HG03135 (cell line): ENCODE data around the gene RNF181.
"Not testable (repeated sequence)": the region's sequence is repeated elsewhere in the genome, so short reads cannot be mapped to it uniquely, and the experiment has no call there.

ENCODE experiments used
- ATAC-seq: cut with Tn5 transposase; IDR thresholded peaks from one replicate; pipeline ENCODE4 v1.9.1; 2021; ENCODE audit warnings: mild to moderate bottlenecking, moderate library complexity; ENCODE audit not compliant: unreplicated experiment

RNF181 gene

DNA sequence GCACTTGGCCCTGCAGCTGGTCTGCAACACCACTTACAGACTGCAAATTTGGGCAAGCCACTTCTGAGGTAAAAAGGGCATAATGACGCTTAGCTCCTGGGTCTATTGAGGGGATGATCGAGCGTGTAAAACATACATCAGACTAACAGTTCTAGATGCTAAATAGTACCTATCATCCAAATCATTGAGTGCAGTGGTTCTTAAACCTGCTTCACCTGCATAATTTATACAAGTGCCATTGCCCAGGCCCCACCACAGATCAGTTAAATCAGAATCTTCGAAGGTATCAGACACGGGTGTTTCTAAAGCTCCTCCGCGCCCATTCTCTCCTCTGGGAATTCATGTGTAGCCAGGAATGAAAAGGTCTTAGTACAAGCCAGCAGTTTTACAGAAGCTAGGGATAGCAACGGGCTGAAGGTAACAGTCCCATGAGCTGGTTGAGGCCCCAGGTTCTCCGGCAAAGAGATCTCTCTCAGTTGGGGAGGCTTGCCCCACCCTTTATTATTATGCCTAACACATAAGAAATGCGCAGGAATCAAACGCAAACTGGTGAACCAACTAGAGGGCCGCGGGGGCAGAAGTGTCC is 737 bp upstream of the RNF181 start:
- peak; percentile 1 for ATAC-seq

DNA sequence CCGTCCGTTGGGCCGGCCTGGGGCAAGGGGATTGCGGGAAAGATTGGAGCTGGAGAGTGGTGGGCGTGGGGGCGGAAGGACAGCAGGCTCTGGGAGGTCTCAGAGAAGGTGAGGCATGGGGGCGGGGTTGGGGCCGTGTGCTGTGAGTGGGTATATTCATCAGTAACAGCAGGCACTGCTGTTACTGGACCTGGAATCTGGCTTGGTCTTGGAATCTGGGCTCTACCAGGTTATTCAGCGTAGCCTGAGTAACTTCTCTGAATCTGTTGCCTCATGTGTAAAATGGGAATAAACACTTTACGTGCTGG is 435 bp downstream of the RNF181 start:
- no peak for ATAC-seq

- ATAC-seq = no peak
Measured at GRCh38 chr2:85596486-85597143, 1.1 kb downstream of the RNF181 start.

DNA sequence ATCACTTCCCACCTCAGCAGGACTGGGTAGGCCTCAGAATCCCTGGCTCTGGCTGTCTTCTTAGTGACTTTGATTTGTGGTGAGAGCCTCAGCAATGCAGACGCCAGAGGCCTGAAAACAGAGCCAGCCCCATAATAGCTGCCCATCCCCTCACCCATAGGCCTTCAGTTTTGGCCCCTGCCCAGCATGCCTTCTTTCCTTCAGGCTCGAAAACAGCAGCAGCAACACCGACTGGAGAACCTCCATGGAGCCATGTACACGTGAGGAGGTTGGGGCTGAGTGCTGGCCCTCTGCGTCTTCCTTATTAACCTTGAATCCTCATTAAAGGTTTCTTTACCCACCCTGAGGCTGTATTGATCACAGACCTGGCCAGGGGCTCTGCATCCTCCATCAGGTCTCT is 1.7 kb downstream of the RNF181 start:
- no peak for ATAC-seq

GRCh38 chr2:85598594-85599340 is 3.2 kb downstream of the RNF181 start:
- no peak for ATAC-seq

- ATAC-seq = no peak
Measured at GRCh38 chr2:85599468-85600234, 4.1 kb downstream of the RNF181 start.

GRCh38 chr2:85600235-85600575 is 4.7 kb downstream of the RNF181 start:
- ATAC-seq = no peak

GRCh38 chr2:85600951-85601770 is 5.6 kb downstream of the RNF181 start:
- ATAC-seq = no peak

GRCh38 chr2:85601771-85602475 is 6.4 kb downstream of the RNF181 start:
- ATAC-seq = peak; percentile 39

DNA sequence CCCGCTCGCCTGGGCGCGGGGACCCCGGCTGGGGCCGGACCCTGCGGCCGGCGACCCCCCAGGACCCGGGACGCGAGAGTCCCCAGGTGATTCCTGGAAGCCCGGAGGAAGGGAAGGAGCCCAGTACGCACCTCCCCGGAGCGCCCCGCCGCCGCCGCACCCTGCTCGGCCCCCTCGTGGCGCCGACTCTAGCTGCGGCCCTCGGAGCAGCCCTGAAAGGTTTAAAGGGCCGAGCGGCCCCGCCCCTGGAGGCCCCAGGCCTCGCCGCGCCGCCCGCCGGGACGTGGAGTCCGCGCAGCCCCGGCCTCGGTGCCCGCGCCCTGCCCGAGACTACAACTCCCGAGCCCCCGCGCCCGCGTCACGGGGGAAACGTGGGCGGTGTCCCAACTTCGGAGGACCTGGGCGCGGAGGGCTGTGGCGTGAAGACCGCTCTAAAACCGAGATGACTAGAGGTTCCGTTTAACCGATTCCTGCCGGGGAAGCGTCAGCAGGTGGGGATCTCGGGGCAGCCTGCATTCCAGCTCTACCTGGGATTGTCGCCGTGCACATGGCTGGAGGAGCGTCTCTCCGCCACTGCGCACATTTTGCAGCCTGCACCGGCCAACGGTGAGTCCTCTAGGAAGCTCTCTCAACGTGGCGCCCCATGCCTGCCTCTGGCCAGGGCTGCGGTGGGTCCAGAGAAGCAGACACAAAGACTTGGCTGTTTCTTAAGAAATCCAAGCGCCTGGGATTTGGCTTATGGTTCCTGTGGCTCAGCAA is 7.1 kb downstream of the RNF181 start, which contains the start of gene TMEM150A:
Gene TMEM150A (minus strand): TSS at position 223 of the 759 bp plus-strand sequence. CDS start 750 bp downstream, outside the sequence.
- ATAC-seq = peak; percentile 95

GRCh38 chr2:85604133-85604444 is 8.5 kb downstream of the RNF181 start:
- not testable (repeated sequence) for ATAC-seq

DNA sequence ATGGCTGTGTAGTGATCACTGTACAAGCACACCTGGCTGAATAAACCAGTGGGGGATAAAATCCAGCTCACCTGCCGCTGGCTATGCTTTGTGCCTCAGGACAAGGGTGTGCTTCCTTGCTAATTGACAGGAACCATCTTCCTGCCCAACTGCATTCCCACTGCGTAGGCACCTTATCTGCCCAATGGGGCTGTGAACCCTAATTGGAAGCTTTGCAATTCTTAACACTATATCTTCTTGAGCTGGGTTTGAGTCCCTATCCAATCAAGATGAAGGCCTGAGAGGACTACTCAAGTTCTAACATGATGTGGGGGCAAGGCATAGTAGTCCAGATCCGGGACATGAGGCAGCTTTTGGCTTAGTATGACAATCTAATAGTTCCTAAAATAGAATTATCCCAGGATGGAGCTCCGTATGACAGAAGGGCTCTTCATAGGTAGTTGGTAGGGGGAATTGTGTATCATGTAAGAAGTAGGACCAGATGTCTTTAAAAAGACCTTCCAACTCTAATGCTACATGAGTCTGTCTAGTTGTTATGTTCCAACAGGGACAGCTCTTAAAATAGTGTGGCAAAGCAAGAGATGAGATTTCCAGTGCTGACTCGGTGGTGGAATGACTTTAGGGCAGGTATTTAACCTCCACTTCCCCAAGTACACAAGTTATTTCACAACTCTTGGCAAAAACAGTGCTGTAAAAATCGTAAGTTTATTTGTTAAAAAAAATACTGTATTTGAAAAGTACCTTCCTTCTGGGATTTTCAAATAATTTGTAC is 9.2 kb downstream of the RNF181 start:
- ATAC-seq = no peak

DNA sequence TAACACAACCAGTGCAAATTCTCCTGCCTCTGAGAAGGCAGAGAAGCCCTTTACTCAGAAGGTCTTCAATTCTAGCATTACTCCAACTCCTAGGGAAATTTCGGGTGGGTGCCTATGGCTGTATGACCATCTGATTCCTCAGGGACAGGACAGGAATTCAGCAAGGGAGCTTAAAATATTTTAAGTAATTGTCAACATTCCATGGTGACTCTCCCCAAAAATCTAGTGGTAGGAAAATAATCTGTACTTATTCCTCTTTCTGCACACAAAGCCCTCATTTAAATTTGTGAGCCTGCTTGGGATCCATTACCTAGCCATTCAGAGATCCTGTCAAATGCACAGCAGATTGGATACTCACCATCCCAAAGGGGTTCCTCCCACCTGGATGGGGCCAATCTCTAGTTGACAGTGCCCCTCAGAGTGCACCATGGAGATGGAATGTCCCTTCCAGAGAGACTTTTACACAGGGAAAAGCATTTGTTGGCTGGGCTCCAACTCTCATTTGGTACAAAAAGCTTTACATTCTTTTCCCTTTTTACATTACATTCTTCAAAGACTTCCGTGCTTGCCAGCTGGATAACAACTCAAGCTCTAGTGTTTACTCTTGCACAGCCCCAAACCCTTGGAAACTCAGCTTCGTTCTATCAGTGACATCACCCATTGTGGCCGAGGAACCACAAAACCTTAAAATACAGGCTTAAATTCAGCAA is 10.0 kb downstream of the RNF181 start:
- ATAC-seq = no peak

GRCh38 chr2:85606116-85606455 is 10.5 kb downstream of the RNF181 start:
- no peak for ATAC-seq

DNA sequence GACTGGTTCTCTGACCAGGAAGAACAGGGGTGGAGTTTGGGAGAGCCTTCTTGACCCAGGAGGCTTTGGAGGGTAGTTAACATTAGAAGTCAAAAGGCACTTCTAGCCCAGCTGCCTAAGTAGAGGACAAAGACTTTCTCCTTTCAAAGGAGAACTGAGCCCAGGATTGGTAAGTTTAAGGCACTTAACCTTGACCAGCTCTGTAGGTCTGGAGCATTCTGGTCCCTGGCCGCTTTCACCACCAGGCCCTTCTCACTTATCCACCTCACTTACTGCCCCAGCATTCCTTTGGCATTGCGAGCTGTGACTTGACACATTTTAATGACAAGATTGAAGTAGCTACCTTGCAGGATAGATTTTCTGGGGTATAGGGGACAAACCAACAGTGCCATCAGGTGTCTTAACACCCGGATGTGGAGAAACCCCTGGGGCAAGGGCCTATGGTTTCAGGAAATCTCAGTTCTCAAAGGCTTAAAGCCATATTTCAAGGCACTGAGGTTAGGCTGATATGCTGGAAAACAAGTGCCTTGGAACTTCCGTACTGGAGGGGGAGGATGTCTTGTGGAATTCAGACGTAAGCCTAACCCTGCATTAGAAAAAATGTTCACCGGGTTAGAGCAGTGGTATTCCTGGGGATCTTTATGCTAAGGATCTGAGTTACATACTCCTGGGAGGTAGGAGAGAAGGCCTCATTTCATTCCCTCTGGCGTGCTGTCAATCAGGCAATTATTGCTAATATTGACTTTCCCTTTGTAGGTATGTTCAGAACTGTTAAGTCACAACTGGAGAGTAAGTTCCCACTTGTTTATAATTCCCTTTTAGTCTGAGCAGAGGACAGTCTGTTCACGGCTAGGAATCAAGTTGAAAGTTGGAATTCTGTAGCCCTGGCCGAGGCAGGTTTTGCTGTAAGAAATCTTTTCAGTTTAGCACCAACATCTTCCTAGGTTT is 12.0 kb downstream of the RNF181 start:
- no peak for ATAC-seq

DNA sequence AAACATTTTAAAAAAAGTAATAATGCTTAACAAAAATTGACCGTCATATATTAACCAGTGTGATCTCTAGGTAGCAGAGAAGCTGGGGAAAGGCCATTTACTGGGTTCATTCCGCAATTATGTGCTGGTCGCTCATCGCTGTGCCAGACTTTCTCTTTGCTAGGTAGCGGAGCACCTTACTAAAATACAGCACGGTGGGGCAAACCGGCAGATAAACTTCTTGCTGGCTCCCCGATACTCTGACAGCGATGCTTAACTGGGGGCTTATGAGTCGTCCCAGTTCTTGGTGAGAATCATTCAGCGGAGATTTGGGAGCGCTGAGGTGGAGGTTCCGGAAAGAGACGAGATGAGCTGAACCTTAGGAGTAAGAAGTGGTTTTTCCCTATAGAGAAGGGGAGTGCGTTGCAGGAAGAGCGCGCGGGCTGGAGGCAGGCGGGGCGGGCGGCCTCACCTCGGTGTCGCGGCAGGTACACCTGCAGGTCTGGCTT is 15.7 kb downstream of the RNF181 start:
- ATAC-seq = no peak
